Esophagus mucosa (tissue), 1 donor: Measurements from ENCODE around the gene FXYD7. TPM values are rescaled to one million over a fixed set of nuclear protein-coding genes. Genes with fewer than 3 reads are reported as not detected.
"Not testable (repeated sequence)": the region's sequence is repeated elsewhere in the genome, so short reads cannot be mapped to it uniquely, and the experiment has no call there.

Experiments used
- ATAC-seq: fragments of 200-7000 bp; cut with Tn5 transposase; one replicate; pipeline ENCODE4 v1.9.1; 2020
- total RNA-seq: library from RNA; stranded (reverse); gene quantifications from one replicate; pipeline ENCODE4 v1.2.4, GENCODE V29; 2023
- donor health status: DM: yes; HTN: yes; CAD: no.

FXYD7 gene
- total RNA-seq, 1 donor from 2014 or later: not detected

DNA sequence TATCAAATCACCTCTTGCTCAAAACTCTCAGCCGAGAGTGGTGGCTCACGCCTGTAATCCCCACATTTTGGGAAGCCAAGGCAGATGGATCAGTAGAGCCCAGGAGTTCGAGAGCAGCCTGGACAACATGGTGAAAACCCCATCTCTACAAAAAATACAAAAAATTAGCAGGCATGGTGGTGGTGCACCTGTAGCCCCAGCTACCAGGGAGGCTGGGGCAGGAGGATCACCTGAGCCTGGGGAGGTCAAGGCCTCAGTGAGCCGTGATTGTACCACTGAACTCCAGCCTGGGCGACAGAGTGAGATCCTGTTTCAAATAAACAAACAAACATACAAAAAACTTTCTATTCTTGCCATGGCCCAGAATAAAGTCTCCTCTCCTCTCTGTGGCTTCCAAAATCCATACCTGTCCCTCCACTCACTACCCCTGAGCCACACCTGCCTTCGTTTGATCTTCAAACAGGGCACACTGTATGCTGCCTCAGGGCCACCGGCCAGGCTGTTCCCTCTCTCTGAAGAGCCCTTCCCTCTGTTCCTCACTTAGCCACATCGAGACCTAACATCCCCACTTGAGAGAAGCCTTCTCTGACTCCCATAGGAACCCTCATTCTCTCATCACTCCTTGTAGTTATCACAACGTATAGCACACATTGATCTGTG is 14.5 kb upstream of the FXYD7 start:
- ATAC-seq: no peak

DNA sequence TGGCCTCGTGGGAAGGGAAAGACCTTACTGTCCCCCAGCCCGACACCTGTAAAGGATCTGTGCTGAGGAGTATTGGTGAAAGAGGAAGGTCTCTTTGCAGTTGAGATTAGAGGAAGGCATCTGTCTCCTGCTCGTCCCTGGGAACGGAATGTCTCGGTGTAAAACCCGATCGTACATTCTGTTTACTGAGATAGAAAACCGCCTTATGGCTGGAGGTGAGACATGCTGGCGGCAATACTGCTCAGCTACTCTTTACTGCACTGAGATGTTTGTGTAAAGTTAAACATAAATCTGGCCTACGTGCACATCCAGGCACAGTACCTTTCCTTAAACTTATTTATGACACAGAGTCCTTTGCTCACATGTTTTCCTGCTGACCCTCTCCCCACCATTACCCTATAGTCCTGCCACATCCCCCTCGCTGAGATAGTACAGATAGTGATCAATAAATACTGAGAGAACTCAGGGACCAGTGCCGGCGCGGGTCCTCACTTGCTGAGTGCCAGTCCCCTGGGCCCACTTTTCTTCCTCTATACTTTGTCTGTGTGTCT is 13.3 kb upstream of the FXYD7 start:
- ATAC-seq: not testable (repeated sequence)

DNA sequence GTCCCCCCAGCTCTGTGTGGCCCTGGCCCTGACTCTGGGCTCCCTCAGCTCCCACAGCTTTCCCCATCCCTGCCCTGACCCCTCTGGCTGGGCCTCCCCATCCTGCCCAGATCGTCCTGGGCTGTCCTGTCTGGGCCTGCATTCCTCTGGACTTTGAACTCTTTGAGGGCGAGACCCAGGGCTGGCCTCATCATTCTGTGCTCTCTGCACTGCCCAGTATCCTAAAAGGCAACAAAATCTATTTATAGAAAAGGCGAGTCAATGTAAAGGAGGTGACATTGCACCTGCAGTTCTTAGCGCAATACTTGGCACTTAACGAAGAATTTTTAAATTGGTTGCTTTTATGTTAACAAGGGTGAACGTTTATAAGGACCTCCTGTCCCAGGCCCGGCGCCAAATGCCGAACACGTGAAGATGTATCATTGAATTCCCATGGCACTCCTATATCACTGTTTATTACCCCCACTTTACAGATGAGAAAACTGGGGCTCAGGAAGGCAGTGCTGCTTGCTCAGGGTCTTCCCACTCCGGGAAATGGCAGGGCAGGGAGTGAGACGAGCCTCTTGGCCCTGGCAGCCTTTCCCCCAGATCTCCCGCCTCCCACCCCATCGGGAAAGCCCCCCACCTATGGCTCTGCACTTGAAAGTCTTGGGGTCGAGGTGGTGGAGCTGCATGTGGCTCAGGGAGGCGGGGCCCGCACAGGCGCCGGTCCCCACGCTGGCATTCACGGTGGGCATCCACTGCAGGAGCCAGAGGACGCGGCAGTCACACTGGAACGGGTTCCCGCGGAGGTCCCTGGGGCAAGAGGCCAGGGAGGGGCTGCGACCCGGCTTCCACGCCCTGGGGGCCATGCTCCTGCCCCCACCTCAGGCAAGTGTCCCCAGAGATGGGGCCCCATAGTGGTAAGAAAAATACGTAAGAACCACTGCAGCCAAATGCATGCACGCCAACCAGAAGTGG is 12.0 kb upstream of the FXYD7 start:
- no peak for ATAC-seq

DNA sequence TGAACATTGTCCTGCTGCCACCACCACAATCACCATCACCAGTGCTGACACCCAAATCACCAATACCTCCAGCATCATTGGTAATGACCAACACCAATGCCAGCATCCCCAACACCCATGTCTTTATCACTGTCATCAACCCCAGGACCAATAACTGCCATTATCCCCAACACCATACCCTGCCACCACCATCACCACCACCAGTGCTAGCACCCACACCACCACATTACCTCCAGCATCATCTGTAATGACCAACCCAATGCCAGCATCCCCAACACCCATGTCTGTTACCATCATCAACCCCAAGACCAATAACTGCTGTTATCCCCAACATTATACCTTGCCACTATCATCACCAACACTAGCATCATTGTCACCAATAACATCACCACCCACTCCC is 10.8 kb upstream of the FXYD7 start:
- ATAC-seq: no peak

DNA sequence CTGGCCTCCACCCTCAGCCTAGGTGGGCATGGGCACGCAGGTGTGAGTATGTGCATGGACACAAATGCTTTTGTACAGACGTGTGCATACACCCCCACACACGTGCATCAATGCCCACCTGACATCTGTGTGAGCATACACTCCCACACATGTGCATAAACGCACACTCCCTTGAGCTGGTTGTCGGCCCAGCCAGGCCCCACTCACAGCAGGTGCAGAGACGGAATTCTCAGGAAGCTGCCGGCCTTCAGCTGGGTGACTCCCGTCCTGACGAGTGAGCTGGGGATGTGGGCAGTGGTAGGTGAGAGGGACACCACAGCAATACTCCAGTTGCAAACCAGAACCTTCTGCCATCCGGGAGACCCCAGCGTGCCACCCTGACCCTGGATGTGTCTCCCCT is 9.2 kb upstream of the FXYD7 start:
- ATAC-seq: no peak

DNA sequence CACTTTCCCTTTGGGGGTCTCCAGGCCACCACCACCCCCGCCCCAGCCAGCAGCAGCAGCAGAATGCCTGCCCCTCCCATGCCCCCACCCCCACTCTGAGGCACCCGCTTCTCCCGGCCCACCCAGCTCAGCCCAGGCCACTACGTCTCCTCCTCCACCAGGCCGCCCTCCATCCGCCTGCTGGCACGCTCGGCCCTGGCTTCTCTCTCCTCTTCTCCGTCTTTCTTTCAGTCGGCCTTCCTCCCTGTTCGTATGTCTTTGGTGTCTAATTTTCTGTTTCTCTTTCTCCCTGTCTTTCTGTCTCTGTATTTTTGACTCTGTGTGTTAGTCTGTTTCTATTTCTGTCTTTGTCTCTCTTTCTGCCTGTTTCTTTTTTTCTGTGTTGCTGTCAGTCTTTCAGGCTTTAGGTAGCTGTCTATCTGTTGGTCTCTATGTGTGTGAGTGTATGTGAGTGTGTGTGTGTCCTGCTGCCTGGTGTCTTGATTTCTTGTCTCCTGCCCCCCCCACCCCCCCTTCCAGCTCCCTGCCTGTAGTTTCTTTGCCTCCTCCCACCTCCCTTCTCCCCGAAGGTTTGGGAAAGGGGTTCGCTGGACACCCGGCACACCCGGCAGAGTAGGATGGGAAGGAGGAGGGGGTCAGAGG is 8.3 kb upstream of the FXYD7 start, which contains the start of gene LGI4:
Gene LGI4 (minus strand): TSS at position 459 of the 642 bp plus-strand sequence. CDS start 379 bp downstream, at position 80.
- no peak for ATAC-seq

DNA sequence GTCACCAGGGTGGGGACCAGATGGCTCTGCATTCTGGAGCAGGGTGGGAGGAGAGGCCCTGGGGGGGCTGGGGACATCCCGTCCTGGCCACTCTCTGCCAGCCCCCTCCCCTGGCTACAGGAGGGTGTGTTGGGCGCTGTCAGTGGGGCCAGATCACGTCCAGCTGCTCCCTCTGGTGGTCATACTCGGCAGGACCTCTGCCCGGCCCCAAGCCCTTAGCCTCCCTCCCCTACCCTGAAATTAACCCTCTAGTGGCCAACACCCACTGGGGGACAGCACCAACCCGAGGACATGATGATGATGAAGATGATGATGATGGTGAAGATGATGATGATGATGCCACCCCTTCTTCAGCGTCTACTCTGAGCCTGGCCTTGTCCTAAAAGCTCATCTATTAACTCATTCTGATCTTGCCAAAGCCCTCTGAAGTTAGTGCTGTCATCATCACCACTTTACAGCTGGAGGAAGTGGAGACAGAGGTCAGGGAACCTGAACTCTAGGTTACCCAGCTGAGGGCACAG is 7.6 kb upstream of the FXYD7 start:
- ATAC-seq: peak; percentile 62

DNA sequence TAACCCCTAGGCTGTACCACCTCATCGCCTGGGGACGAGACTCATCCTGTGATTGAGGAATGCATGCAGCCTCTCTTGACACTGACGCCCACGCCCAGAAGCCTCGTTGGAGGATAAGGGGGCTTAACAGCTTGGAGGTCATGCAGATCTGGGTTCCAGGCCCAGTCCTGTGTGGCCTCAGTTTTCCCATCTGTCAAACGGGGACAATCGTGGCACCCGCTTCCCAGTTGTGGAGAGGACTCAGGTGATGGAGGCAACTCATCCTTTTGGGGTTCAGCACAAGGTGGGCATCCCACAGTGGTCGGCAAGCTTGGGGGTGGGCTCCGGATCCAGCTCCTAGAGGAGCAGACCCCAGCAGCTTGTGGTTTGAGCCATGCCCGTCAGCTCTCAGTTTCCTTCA is 6.8 kb upstream of the FXYD7 start:
- no peak for ATAC-seq

DNA sequence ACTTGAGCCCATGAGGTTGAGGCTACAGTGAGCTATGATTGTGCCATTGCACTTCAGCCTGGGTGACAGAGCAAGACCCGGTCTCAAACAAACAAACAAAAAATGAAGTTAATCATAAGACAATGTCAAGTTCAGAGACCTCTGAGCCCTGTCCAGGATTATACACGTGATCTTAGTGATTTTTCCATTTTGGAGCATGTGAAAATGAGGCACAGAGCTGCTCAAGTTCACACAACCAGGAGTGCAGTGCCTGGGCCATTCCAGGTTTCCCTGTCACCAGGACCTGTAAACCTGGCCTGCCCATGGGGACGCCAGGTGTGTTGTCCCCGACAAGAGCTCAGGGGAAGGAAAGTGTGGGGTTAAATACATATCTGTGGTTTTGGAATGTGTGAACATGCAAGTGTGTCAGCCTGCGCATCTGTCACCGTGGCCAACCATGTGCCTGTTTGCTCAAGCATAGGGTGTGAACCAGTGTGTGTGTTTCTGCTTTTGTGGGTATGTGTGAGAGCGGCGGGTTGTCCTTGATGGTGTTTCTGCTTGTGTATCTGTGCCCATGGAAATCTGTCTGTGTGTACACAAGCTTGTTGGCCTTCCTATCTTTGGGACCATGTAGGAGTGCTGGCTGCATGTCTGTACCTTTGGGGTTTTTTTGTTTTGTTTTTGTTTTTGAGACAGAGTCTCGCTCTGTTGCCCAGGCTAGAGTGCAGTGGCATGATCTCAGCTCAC is 5.9 kb upstream of the FXYD7 start:
- ATAC-seq: no peak

DNA sequence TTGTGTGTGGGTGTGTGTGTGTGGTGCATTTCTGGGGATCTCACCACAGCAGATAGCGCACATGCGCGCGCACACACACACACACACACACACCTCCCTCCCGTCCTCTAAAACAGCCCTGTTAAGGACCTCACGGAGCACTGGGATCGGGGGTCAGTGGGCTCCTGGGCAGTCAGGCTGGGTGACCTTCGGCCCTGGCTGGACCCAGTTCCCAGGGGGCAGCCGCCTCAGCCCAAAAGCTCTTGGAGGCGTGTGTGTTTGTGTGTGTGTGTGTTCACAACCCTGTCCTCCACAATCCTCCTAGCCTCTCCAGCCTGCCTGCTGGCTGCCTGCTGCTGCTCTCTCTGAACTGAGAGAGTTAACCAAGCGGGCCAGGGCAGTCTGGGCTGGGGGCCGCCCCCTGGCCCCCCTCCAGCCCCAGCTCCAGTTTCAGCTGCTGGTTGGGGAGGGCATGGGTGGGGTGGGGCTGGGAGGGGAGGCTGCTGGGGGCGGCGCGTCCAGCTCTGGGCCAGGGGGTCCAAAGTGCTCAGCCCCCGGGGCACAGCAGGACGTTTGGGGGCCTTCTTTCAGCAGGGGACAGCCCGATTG is 4.7 kb upstream of the FXYD7 start, which contains the start of gene FXYD1:
Gene FXYD1 (plus strand): TSS at position 520 of the 588 bp plus-strand sequence. CDS start 1,256 bp downstream, outside the sequence.
- no peak for ATAC-seq

DNA sequence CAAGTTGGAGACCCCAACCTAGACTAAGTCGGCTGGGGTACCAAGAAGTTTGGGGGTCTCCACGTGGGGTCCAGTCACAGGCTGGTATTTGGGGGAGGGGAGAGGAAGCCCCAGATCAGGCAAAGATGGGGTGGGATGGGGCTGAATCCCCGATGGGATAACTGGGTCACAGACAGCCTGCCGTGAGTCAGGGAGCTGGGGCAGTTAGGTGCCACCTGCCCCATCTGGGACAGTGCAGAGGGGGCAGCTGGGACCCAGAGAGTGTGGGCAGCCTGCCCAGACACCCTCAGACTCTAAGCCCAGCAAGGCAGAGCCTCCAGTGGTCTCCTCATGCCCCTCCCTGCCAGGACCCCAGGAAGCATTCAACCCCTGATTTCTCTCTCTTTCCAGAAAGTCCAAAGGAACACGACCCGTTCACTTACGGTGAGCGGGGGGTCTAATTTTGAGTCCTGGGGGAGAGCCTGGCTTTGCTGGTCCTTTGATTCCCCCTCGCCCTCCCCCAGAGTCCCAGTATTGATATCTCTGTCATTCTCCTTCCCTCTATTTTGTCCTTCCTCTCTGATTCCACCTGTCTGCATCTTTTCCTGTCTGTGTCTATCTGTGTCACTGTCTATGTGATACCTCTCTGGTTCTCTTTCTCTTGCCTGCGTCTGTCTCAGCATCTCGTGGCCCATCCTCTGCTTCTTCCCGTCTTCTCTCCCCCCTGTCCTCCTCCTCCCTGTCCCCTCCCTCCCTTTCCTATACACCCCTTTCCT is 2.7 kb upstream of the FXYD7 start:
- no peak for ATAC-seq

DNA sequence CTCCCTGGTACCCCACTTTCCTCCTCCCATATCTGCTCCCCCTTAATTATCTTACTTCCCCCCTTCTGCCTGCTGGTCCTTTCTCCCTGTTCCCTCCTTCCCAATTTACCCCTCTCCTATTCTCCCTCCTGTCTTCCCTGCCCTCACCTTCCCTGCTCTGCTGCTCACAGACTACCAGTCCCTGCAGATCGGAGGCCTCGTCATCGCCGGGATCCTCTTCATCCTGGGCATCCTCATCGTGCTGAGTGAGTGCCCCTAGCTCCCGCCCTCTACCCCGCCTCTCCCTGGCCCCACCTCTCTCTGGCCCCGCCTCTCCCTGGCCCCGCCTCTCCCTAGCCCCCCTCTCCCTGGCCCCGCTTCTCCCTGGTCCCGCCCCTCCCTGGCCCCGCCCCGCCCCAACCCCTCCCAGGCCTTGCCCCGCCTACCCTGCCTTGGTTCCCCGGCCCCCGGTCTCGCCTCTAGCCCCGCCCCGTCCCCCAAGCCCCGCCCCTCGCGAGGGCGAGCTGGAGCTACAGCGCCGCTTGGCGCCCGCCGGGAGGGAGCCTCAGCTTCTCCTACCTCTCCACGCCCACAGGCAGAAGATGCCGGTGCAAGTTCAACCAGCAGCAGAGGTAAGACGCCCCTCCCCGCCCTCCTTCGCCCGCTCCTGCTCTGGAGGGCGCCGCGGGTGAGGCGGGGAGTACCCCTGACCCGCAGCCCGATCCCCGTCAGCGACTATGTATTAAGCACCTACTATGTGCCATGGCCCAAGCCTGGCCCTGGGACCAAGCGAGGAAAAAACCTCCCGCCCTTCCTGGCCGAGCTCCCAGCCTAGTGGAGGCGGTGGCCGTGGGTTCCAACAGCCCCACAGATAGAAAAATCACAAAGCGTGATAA is 1.9 kb upstream of the FXYD7 start:
- ATAC-seq: peak; percentile 88

DNA sequence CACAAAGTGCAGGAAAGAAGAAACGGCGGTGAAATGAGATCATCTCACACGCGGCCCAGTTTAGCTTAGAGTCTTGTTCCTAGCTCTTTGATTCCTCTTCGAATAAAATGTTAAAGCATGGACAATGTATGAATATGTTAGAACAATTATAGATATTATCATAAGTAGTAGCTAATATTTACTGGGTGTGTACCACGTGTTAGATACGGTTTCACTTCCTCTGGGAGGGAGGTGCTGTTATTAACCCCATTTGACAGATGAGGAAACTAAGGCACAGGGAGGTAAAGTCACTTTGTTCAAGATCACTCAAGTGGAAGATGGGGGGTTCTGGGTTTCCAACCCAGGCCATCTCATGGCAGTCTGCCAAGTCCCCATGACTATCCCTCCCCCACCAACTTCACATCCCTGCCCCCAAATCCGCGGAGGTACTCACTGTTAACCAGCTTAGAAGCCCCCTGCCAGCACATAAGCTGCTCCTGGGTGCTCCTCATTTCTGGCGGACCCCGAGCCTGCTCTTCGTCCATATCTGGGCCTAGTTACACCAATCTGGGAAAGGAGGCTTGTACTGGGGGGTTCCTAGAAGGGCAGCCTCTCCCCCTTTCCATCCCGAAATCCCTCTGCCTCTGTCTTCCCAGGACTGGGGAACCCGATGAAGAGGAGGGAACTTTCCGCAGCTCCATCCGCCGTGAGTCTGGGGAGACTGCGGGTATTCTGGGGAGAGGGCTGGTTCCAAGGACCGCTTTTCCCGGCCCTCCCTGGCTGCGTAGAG is 1.0 kb upstream of the FXYD7 start:
- ATAC-seq: no peak

DNA sequence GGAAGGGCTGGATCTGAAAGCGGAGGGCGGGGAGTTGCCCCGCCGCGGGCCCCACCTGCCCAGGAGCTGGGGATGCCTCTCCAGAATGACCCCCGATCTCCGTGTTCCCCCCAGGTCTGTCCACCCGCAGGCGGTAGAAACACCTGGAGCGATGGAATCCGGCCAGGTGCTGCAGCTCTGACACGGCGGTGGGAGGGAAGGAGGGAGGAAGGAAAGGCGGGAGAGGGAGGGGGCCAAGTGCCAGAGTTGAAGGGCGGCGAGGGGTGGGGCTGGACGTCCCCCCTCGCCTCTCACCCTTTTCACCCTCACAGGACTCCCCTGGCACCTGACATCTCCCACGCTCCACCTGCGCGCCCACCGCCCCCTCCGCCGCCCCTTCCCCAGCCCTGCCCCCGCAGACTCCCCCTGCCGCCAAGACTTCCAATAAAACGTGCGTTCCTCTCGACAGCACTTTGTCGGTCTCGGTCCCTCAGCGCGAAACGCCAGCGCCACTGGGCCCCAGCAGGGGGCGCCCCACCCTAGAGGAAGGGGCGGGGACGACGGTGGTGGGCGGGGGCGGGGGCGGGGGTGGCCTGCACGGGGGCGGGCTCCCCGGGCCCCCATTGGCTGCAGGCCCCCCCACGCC is 337 bp upstream of the FXYD7 start:
- ATAC-seq: peak; percentile 4

DNA sequence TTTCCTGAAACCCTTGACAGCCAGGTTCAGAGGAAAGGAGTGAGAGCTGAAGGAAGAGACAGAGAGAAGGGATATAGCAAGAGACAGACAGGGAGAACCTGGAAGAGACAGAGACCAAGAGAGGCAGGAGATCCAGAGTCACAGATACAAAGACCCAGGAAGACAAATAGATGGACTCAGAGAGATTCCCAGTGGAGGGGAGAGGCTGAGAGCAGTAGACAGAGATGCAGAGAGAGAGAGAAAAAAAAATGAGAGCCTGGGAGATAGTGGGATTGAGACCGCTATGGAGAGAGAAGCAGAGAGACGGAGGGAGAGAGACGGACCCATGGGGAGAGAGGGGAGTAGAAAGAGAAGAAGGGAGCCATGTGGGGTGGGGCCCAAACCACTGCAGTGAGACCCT is 763 bp downstream of the FXYD7 start:
- no peak for ATAC-seq

DNA sequence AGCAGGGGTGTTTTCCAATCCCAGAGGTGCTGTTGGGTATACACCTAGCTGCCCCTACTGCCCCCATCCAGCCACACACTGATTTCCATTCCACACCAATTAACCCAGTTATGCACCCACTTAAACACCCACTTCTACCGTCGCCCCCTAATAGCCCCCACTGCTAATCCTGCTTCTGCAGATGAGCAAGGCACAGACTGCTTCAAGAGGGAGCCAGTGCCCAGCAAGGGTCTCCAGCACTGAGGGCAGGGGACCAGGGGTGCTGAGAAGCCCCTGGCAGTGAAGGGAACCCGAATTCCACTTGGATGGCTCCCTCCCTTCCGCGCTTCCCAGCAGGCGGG is 1.2 kb downstream of the FXYD7 start:
- no peak for ATAC-seq

DNA sequence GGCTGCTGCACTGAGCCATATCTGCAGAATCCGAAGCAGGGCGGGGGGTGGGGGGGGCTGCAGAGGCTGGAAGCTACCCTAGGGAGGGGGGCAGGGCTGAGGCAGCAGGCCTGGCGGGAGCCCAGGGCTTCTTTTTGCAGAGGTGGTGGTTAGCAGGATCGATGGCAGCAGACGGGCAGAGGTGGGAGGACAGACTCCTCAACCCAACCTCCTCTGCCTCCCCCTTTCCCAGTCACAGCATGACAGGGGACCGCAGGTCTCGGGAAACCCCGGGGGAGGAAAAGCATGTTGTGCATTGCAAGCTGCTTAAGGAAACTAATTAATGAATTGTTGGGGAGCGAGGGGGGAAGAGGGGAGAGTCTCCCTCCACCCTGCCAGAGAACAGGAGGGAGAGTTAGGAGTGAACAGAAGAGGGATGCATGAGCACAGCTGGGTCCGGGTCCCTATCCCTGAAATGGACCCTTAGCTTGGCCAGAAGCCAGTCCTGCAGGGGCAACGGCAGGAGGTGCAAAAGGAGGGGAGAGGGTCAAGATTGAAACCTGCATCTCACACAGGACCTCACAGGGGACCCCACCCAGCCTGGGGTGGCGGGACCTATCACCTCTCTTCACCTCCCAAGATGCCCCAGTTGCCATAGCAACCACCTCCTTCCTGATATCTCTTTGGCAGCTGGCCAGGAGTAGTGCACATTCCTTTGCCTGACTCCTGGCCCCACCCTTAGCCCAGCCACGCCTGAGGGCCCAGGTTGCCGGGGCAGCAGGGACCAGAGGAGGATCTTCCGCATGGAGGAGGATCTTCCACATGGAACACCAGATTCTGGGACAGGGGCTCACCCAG is 1.8 kb downstream of the FXYD7 start:
- ATAC-seq: no peak
